ENCODE data around the gene ADAMTS8.
A peak's percentile ranks its signal among the peaks of the same experiment; 100 is the strongest.
"Not testable (repeated sequence)": the region's sequence is repeated elsewhere in the genome, so short reads cannot be mapped to it uniquely, and the experiment has no call there.

ADAMTS8 gene

GRCh38 chr11:130439160-130439519 lies 10.7 kb upstream of the ADAMTS8 start:
- no peak for FAIRE-seq
- DNase-seq (ENCODE audit: insufficient read length, low spot score) = no peak

GRCh38 chr11:130438401-130439159 lies 10.2 kb upstream of the ADAMTS8 start:
- FAIRE-seq; DNase-seq (ENCODE audit: insufficient read length, low spot score): not testable (repeated sequence)

- DNase-seq (ENCODE audit: insufficient read length, low spot score) = no peak
- no peak for FAIRE-seq
These were observed 9.4 kb upstream of the ADAMTS8 start for GRCh38 chr11:130437848-130438247.

- DNase-seq (ENCODE audit: insufficient read length, low spot score) = no peak
- FAIRE-seq = no peak
These were observed 7.8 kb upstream of the ADAMTS8 start for GRCh38 chr11:130436171-130436570.

- DNase-seq (ENCODE audit: insufficient read length, low spot score) (no peak), FAIRE-seq (no peak)
These were observed 7.3 kb upstream of the ADAMTS8 start for GRCh38 chr11:130435671-130436070.

DNA sequence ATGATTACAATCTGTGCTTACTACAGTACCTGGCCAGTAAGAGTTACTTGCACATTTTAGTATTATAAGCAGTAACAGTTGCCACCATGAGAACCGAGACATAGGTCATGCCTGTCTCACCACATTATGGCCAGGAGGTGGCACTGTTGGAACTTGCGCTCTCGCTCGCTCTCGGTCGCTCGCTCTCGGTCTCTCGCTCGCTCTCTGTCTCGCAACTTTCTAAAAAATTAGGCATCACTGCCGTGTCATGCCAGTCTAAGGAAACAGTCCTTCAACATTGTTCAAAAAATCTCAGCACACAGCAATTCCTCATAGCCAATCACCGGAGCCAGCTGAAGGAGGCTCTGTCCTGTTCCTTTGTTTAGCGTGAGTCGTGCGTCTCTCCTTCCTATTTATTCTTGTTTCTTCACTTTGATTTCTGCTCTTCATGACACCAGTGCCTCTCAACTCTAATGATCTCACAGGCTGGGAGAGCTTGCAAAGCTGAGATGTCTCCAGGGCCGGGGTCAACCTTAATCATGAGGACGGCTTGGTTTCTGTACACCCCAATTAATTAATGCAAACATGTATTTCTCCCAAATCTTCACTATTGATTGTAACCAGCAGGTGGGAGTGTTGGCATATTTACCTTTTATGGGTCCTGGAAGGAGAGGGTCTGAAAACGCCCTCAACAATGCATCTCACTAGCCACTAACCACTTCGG lies 6.3 kb upstream of the ADAMTS8 start:
- DNase-seq (ENCODE audit: insufficient read length, low spot score) = peak; percentile 53
- no peak for FAIRE-seq

DNA sequence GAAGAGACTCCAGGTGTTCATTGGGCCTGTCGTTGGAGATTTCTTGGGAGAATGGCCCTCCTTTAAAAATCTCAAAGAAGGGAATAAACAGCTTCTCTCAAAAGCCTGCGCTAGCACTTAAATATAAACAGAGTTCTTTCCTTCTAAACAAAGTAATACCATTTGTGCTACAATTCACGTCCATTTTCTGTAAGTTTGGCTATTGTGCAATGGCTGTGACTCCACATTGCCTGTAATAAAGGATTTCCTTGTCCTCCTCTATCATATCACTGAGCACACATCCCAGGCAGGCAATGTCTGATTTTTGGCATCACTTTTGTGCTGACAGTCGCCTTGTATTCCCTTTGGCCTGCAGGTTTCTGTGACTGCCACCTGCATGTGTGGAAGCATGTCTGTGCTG lies 4.9 kb upstream of the ADAMTS8 start:
- FAIRE-seq (no peak), DNase-seq (ENCODE audit: insufficient read length, low spot score) (no peak)

DNA sequence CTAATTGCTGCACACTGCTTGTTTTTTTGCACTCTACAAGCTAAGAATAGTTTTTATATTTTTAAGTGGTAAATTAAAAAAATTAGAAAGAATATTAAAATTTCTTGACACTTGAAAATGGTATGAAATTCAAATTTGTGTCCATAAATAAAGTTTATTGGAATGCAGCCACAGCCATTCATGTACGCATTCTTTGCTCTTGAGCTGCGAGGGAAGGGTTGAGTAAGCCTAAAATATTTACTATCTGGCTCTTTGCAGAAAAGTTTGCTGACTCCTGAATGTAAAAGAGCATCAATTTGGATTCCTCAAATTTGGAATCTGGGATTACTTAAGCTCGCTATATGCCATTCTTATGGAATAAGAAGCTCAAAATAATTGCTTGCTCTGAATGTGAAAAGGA lies 3.4 kb upstream of the ADAMTS8 start:
- FAIRE-seq = no peak
- DNase-seq (ENCODE audit: insufficient read length, low spot score) = no peak

DNA sequence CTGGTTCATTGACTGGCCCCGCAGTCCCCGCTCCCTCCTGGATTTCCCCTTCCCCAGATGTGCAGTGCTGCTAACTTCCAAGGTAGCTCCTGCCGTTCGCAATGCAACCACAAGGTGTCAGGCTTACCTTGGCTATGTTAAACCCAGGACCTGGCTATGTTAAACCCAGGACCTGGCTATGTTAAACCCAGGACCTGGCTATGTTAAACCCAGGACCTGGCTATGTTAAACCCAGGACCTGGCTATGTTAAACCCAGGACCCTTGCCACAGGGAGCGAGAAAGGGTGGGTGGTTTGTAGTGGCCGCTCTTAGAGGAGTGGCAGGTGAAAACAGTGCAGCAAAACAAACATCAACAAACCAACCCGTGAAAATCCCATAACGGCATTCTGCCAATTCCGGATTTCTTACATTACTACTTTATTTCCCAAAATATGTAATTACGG lies 2.9 kb upstream of the ADAMTS8 start:
- FAIRE-seq (no peak), DNase-seq (ENCODE audit: insufficient read length, low spot score) (no peak)

DNA sequence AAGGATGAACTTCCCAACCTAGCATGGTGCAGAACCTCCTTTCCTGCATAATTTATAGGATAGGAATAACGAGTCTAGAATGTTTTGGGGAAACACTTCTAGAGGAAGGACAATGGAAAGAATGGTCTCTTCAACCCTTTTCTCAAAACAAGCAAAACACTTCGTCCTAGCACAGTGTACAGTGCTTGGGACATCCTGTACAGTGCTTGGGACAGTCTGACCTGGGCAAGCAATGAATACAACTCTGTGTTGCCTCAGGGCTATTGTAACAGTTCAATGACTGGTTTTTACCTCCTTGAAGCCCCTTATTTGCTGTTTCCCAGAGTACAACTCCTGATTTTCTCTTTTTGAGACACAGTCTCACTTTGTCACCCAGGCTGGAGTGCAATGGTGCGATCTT lies 1.6 kb upstream of the ADAMTS8 start:
- no peak for FAIRE-seq

DNA sequence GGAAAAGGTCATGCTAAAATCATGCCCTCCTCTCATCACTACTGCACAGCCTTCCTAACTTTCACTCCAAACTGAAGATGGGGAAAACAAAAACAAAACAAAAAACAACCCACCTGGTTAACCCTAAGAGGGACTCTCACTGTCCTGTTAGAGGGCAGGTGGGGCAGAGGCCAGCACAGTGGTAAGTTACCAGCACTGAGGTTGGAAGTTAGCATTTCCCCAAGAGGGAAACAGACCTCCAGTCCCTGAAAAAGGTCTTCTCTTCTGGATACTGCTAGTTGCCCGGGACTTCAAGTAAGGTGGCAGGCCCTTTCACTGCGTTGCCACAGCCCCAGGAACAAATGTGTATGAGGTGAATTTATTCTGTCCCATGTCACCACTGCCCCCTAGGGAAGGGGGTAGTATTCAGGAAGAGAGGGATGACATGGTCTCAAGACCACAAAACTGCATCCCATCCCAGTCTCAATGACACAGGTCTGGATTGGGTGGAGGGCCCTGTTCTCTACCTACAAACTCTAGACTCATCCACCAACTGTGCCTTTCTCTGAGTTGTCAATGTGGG lies 792 bp upstream of the ADAMTS8 start:
- FAIRE-seq (no peak), DNase-seq (ENCODE audit: insufficient read length, low spot score) (no peak)

More for the DNA sequence above, 1.6 kb upstream of the ADAMTS8 start:
- no peak for DNase-seq (ENCODE audit: insufficient read length, low spot score)

- FAIRE-seq (no peak), DNase-seq (ENCODE audit: insufficient read length, low spot score) (no peak)
These were observed 661 bp downstream of the ADAMTS8 start for GRCh38 chr11:130427581-130428315.

DNA sequence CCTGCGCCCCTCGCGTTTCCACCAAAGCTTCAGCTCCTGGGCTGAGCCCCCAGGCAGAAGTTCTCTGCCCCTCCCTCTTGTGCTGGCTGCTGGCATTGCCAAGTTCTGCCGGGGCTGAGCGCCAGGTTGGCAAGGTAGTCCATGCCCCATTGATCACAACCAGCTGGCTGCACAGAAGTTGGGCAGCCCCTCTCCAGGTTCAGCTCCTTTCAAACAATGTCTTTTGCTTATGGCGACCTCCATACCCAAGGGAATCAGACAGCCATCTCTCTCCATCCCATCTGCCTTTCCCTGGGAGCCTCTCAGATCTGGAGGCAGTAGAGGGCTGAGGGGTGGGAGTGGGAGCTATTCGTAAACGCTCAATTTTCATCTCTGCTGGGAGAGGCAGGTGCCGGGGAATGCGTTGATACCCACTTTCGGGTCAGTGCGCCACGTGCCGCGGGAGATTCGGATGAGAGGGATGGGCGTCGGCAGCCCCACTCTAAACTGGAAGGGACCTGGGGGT lies 1.5 kb downstream of the ADAMTS8 start:
- no peak for FAIRE-seq
- DNase-seq (ENCODE audit: insufficient read length, low spot score) = no peak

- FAIRE-seq = no peak
- no peak for DNase-seq (ENCODE audit: insufficient read length, low spot score)
These were observed 2.1 kb downstream of the ADAMTS8 start for GRCh38 chr11:130426223-130426836.

DNA sequence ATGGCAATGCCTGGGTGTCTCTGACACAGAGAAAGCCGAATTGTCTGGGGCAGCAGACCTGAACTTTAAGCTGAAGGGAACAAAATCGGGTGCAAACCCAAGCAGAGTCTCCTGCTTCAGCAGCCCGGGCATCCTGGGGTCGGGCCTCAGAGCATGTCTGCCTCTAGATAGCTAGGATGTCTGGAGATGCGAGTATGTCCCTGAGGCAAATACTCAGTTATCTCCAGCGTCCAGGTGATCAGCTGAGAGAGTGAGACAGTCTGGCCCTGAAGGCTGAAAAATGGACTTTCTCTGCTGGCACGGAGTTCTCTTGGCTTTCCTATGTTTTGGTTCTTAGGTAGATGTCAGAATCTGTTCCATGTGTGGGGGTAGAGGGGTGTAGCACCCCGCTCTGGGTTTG lies 3.3 kb downstream of the ADAMTS8 start:
- no peak for FAIRE-seq
- no peak for DNase-seq (ENCODE audit: insufficient read length, low spot score)

- FAIRE-seq = no peak
- DNase-seq (ENCODE audit: insufficient read length, low spot score) = no peak
These were observed 3.7 kb downstream of the ADAMTS8 start for GRCh38 chr11:130424613-130425140.

DNA sequence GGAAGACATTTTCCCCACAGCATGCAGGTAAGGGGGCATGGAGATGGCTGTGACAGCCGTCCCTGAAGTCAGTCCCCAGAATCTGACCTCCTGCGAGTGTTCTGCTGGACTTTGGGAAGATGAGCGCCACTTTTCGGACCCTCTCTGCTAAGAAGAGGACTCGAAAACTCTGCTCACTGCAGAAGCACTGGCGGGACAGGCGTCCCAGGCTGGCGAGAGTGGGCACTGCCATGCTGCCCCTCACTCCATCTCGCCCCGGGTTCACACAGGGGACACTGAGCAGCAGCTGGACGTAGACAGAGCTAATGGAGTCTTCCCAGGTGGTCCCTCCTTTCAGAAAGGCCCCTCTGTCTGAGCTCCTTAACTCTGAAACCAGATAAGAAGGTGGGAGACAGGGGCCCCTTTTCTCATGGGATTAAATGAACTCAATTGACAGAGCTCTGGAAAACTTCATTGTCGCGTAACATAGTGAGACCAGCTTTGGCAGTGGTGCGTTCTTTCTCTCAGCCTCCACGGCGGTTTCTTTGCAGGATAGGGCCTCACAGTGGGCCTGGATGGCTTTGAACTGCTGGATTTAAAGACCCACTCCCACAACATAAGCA lies 4.8 kb downstream of the ADAMTS8 start:
- no peak for FAIRE-seq
- DNase-seq (ENCODE audit: insufficient read length, low spot score) = no peak

GRCh38 chr11:130422251-130422995 lies 6.0 kb downstream of the ADAMTS8 start:
- no peak for DNase-seq (ENCODE audit: insufficient read length, low spot score)
- FAIRE-seq = no peak

DNA sequence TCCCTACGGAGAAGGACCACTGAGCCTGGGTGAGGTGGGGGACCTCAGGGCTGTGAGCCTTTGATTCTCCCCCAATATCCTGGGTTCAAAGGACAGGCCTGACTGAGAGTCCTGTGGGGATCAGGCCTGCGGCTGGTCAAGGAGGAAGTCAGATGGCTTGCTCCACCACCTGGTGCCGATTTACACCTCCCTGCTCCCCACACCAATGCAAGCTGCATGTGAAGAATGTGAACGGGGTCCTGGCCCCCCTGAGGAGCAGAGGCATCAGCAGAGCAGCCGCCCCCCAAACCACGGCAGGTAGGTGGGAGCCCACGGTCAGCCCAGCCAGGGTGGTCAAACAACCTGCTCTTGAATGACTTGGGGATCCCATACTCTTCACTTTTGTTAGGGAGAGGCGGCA lies 6.7 kb downstream of the ADAMTS8 start:
- DNase-seq (ENCODE audit: insufficient read length, low spot score) (no peak), FAIRE-seq (no peak)

Data from HTR-8/SVneo (cell line).